Mononuclear cell (primary cell): ENCODE results near the gene YIPF3. TPM values are rescaled to one million over a fixed set of nuclear protein-coding genes. Genes with fewer than 3 reads are reported as not detected.

Source experiments
- H3K27me3 ChIP-seq: 2 replicates; pipeline ENCODE4 v1.6.0; 2011; ENCODE audit warnings: low read length, control low read depth; ENCODE audit not compliant: insufficient read depth
- H3K4me1 ChIP-seq: 2 replicates; pipeline ENCODE4 v1.5.1; 2011; ENCODE audit warnings: mild to moderate bottlenecking, low read length, control low read depth; ENCODE audit not compliant: insufficient read depth
- H3K4me3 ChIP-seq: 2 replicates; pipeline ENCODE4 v1.5.1; 2011; ENCODE audit warnings: mild to moderate bottlenecking, low read length, moderate library complexity
- H3K9me3 ChIP-seq: 2 replicates; pipeline ENCODE4 v1.5.1; 2011; ENCODE audit warnings: low read depth, mild to moderate bottlenecking, control low read depth, low read length
- total RNA-seq: library from RNA; depleted of rRNA; stranded (reverse); fragments of >200 nt; gene quantifications from one replicate; pipeline ENCODE4 v1.2.3, GENCODE V29; 2012

Gene YIPF3
- total RNA-seq, 1 donor, result 29.4 TPM

DNA sequence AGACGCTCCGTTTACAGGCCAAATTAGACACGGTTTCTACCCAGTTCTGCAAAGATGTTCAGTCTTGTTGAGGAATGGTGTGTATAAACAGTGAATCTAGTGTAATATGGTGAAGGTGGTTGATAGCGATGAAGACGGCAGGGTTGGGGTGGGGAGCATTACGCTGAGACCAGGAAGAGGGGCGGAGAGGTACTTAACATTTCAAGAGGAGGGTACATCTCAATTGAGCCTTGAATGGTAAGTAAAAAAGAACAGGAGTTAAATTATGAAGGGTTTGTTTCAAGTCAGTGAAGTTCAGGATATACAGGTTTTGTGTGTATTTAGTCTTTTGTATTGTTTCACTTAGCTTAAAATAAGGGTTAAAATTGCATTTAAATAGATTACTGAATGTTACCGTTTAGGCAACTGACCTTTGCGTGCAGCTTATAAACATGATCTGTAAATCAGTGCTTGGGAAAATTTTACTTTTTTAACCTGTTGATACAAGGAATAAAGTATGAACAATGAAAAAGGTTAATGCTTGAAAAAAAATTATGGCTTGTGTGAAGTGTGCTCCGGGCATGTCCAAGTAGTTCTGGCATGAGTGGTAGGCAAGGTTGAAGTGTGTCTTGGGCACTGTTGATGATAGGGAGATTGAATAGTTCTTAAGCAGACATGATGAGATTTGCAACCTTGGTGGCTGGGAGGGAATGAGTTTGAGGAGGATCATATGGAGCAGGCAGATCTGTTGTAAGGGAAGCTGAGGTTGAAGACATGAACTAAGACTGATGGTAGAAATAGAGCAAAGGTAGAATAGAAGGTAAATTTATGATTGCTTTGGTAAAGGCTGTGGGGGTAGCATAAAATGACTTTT is 1.0 kb upstream of the YIPF3 start:
- Histone ChIP-seq H3K9me3 (no peaks in the 10 kb centered on the region), H3K4me3 (peak overlapping the region; percentile 85), H3K4me1 (peaks cover 37% of the 10 kb centered on the region), H3K27me3 (no peaks in the 10 kb centered on the region)

DNA sequence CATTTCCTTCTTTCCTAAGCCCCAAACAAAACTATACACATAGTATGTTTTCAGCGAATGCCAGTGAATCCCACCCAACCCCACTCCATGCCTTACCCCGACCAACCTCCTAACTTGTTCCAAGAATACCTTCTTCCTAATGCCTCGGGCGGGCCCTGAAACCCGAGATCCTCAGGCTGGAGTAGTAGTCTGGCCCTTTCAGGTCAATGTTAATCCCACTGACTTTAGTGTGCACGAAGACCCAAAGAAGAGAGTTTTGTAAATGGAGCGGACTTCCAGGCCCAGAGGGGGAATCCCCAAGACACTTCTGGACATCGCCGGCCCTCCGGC is 394 bp downstream of the YIPF3 start:
- H3K4me3 ChIP-seq, result peak overlapping the region; percentile 85
- H3K4me1 ChIP-seq, result peaks cover 37% of the 10 kb centered on the region
- no peaks in the 10 kb centered on the region for H3K27me3 ChIP-seq
- no peaks in the 10 kb centered on the region for H3K9me3 ChIP-seq

DNA sequence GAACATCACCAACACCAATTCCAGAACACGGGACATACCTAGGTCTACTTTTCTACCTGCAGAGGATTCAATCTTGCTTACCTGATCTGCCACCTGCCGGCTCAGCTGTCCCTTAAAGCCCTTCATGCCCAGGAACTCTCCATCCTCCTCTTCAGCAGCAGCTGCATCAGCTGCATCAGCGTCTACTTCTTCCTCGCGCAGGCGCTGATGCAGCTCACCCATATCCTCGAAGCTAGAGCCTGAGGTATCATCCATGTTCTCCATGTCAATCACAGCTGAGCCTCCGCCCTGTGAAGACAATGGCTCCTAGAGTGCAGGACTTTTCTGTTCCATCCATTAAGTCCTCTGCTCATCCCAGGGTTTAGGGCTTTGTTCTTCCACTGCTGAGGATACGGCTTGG is 918 bp downstream of the YIPF3 start:
- Histone ChIP-seq H3K27me3 (no peaks in the 10 kb centered on the region), H3K4me1 (peaks cover 38% of the 10 kb centered on the region), H3K9me3 (no peaks in the 10 kb centered on the region), H3K4me3 (peak overlapping the region; percentile 85)

- H3K9me3 ChIP-seq, result no peaks in the 10 kb centered on the region
These were observed 4.8 kb downstream of the YIPF3 start for GRCh38 chr6:43511824-43512415.

DNA sequence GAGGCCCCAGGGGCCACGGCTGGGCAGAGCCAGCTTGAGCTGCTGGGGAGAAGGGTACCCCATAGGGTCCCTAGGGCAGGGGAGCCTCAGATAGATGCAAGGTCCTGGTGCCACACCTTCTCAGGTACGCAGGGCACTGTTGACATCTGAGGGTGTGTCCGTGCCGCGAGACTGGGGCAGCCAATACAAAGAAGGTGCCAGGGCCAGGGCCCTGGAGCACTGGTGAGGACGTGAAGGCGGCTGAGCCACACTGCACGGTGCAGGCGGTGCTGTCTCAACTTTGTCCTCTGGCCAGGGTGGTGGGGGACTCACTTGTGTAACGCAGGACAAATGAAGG is 5.9 kb downstream of the YIPF3 start:
- no peaks in the 10 kb centered on the region for H3K9me3 ChIP-seq
- peaks cover 32% of the 10 kb centered on the region for H3K4me1 ChIP-seq
- H3K27me3 ChIP-seq, result peaks cover 14% of the 10 kb centered on the region
- no peak overlapping the region for H3K4me3 ChIP-seq

More at GRCh38 chr6:43511824-43512415, 4.8 kb downstream of the YIPF3 start:
- Histone ChIP-seq H3K4me1 (peaks cover 36% of the 10 kb centered on the region), H3K27me3 (peaks cover 14% of the 10 kb centered on the region), H3K4me3 (no peak overlapping the region)

- Histone ChIP-seq H3K4me1 (peaks cover 26% of the 10 kb centered on the region), H3K4me3 (peak within 1 kb of the TSS; percentile 36), H3K27me3 (peaks cover 14% of the 10 kb centered on the region), H3K9me3 (no peaks in the 10 kb centered on the region)
These were observed 6.5 kb downstream of the YIPF3 start, which contains the start of gene LRRC73 for GRCh38 chr6:43509984-43510826. TSS of gene LRRC73 (minus strand) at chr6:43510346. CDS start at chr6:43509785, 561 bp downstream.

DNA sequence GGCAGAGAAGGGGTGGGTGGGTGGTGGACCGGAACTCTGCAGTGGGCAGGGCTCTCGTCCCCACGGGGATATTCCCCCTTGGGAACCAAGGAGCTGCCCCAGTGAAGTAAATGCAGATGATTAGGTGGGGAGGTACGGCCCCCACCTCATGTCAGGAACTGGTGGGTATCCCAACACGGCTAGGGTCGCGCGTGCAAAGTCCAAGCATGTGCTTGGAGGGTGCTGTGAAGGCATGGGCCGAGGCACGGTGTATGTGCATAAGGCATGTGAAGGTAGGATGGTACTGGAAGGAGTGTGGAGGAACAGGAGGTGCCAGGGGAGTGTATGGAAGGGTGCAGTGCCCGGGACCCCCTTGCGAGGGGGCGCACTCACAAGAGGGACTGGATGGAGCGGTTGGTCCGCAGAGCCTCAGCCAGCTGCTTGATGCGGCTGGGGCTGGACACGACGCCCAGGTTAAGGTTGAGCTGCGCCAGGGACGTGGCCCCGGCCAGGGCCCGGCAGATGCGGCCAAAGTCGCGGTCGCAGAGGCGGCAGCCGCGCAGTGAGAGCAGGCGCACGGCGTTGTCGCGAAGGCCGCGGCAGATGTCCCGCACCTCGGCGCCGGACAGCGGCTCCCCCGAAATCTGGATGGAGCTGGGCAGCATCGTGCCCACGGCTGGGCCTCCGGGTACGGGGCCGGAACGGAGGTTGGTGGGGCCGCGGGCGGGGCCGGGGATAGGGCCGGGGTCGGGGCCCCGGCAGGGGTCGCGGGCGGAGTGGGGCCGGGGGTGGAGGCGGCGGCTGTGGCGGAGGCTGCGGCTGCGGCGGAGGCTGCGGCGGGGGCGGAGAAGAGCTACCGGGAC is 7.4 kb downstream of the YIPF3 start:
- Histone ChIP-seq H3K4me3 (peak overlapping the region; percentile 36), H3K27me3 (peaks cover 14% of the 10 kb centered on the region), H3K9me3 (no peaks in the 10 kb centered on the region), H3K4me1 (peaks cover 18% of the 10 kb centered on the region)

GRCh38 chr6:43508481-43509141 is 8.1 kb downstream of the YIPF3 start:
- Histone ChIP-seq H3K4me1 (peaks cover 17% of the 10 kb centered on the region), H3K4me3 (no peak overlapping the region), H3K27me3 (peaks cover 14% of the 10 kb centered on the region)

GRCh38 chr6:43506667-43507471 is 9.9 kb downstream of the YIPF3 start:
- Histone ChIP-seq H3K27me3 (peaks cover 14% of the 10 kb centered on the region), H3K9me3 (no peaks in the 10 kb centered on the region), H3K4me1 (peaks cover 17% of the 10 kb centered on the region), H3K4me3 (no peak overlapping the region)

More at GRCh38 chr6:43508481-43509141, 8.1 kb downstream of the YIPF3 start:
- H3K9me3 ChIP-seq, result no peaks in the 10 kb centered on the region

- H3K27me3 ChIP-seq, result peaks cover 14% of the 10 kb centered on the region
- H3K4me1 ChIP-seq, result peaks cover 17% of the 10 kb centered on the region
- H3K4me3 ChIP-seq, result no peak overlapping the region
- H3K9me3 ChIP-seq, result no peaks in the 10 kb centered on the region
These were observed 10.6 kb downstream of the YIPF3 start for GRCh38 chr6:43506171-43506570.

DNA sequence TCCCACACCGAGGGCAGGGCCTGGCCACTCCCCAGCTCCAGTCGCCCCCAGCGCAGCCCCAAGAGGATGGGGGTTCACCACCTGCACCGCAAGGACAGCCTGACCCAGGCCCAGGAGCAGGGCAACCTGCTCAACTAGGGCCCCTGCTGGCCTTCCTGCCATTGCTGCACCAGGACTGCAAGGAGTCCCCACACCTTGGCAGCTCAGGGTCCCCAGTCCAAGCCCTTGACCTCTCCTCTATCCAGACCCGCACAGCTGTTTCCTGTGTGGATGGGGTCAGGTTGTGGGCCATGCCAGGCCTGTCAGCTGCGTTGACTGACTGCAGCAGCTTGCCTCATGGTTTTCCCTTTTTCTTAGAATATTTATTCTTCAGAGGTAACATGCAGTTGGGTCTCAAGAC is 11.0 kb downstream of the YIPF3 start:
- Histone ChIP-seq H3K27me3 (peaks cover 14% of the 10 kb centered on the region), H3K4me3 (no peak overlapping the region), H3K9me3 (no peaks in the 10 kb centered on the region), H3K4me1 (peaks cover 15% of the 10 kb centered on the region)

GRCh38 chr6:43504756-43505593 is 11.8 kb downstream of the YIPF3 start:
- Histone ChIP-seq H3K4me3 (no peak overlapping the region), H3K4me1 (peaks cover 10% of the 10 kb centered on the region), H3K9me3 (no peaks in the 10 kb centered on the region), H3K27me3 (peaks cover 14% of the 10 kb centered on the region)

GRCh38 chr6:43503443-43503842 is 13.3 kb downstream of the YIPF3 start:
- Histone ChIP-seq H3K4me3 (no peak overlapping the region), H3K9me3 (no peaks in the 10 kb centered on the region), H3K4me1 (peaks cover 3% of the 10 kb centered on the region), H3K27me3 (peaks cover 3% of the 10 kb centered on the region)
